ENCODE data around the gene TMEM254.

- TF ChIP-seq, protein P1, sequence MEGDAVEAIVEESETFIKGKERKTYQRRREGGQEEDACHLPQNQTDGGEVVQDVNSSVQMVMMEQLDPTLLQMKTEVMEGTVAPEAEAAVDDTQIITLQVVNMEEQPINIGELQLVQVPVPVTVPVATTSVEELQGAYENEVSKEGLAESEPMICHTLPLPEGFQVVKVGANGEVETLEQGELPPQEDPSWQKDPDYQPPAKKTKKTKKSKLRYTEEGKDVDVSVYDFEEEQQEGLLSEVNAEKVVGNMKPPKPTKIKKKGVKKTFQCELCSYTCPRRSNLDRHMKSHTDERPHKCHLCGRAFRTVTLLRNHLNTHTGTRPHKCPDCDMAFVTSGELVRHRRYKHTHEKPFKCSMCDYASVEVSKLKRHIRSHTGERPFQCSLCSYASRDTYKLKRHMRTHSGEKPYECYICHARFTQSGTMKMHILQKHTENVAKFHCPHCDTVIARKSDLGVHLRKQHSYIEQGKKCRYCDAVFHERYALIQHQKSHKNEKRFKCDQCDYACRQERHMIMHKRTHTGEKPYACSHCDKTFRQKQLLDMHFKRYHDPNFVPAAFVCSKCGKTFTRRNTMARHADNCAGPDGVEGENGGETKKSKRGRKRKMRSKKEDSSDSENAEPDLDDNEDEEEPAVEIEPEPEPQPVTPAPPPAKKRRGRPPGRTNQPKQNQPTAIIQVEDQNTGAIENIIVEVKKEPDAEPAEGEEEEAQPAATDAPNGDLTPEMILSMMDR (conservative IDR thresholded peaks at IDR 0.05; ENCODE audit: low read length), result no peak
- TF ChIP-seq EZH2phosphoT487 (IDR thresholded peaks at IDR 0.05; ENCODE audit: borderline replicate concordance), result no peak
These were observed 59.5 kb downstream of the TMEM254 start for GRCh38 chr10:80137920-80138319.
